ENCODE results near the gene GPR62. TPM values are rescaled to one million over a fixed set of nuclear protein-coding genes. Genes with fewer than 3 reads are reported as not detected.

The GPR62 gene, protein sequence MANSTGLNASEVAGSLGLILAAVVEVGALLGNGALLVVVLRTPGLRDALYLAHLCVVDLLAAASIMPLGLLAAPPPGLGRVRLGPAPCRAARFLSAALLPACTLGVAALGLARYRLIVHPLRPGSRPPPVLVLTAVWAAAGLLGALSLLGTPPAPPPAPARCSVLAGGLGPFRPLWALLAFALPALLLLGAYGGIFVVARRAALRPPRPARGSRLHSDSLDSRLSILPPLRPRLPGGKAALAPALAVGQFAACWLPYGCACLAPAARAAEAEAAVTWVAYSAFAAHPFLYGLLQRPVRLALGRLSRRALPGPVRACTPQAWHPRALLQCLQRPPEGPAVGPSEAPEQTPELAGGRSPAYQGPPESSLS
- total RNA-seq (under 1 TPM in 5 of 9 donors, not detected in 4; 0.13 to 0.27 (median 0.21) TPM), polyA plus RNA-seq (under 1 TPM; 0.06 to 0.11 TPM)
- long read RNA-seq, donor 1, partial matches to known transcripts = 0 of 1 reads
- long read RNA-seq, donor 1, other reads (novel, unspliced or antisense) = 0 of 1 reads
- long read RNA-seq, donor 2 = 0 reads
- long read RNA-seq, donor 3 = 0 reads

DNA sequence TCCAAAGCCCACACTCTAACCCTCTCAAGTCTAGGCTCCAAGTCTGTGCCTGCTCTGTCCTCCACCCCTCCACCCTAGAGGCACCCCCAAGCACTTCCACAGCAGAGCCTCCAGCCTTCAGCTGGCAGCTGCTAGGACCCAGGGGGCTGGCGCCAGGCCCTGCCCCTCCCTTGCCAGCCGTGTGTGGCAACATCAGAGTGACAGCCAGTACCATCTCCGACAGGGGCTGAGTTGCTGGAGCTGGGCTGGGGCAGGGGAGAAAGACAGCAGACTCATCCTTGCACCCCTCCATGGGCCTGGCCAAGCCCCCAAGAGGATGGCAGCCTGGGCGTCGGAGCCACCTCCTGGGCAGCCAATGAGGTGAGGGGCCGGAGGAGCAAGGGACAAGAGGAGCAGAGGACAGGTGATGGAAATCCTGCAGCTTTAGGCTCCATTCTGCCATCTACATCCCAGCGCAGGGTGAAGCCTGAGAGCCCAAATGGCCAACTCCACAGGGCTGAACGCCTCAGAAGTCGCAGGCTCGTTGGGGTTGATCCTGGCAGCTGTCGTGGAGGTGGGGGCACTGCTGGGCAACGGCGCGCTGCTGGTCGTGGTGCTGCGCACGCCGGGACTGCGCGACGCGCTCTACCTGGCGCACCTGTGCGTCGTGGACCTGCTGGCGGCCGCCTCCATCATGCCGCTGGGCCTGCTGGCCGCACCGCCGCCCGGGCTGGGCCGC, at the start of gene GPR62:
TSS of gene GPR62 (plus strand) at position 207 of the 718 bp plus-strand sequence. CDS start at position 479, 272 bp downstream.
- TF ChIP-seq, protein P1, sequence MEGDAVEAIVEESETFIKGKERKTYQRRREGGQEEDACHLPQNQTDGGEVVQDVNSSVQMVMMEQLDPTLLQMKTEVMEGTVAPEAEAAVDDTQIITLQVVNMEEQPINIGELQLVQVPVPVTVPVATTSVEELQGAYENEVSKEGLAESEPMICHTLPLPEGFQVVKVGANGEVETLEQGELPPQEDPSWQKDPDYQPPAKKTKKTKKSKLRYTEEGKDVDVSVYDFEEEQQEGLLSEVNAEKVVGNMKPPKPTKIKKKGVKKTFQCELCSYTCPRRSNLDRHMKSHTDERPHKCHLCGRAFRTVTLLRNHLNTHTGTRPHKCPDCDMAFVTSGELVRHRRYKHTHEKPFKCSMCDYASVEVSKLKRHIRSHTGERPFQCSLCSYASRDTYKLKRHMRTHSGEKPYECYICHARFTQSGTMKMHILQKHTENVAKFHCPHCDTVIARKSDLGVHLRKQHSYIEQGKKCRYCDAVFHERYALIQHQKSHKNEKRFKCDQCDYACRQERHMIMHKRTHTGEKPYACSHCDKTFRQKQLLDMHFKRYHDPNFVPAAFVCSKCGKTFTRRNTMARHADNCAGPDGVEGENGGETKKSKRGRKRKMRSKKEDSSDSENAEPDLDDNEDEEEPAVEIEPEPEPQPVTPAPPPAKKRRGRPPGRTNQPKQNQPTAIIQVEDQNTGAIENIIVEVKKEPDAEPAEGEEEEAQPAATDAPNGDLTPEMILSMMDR (IDR thresholded peaks at IDR 0.05) = no peak
- ATAC-seq (peak in 1 of 4 donors; percentile 5), DNase-seq (peak in 2 of 5 donors; percentile 25 to 30)
- Histone ChIP-seq H3K27me3 (peaks cover 0 to 21% (median 0%) of the 10 kb centered on the region in 9 donors), H3K36me3 (peaks cover 0 to 29% (median 18%) of the 10 kb centered on the region in 9 donors), H3K4me3 (peak within 1 kb of the TSS; percentile 9 to 62 (median 52)), H3K9me3 (no peaks in the 10 kb centered on the region), H3K4me1 (peaks cover 0 to 27% (median 11%) of the 10 kb centered on the region in 12 donors), H3K27ac (peak within 1 kb of the TSS; percentile 16 to 90 (median 79))
- intact Hi-C loops (cut with DNase I) = no loop called here
- WGBS, 4 donors = 22 to 58% (median 30%) methylated on average over 9 to 33 of the region's 33 CpGs

DNA sequence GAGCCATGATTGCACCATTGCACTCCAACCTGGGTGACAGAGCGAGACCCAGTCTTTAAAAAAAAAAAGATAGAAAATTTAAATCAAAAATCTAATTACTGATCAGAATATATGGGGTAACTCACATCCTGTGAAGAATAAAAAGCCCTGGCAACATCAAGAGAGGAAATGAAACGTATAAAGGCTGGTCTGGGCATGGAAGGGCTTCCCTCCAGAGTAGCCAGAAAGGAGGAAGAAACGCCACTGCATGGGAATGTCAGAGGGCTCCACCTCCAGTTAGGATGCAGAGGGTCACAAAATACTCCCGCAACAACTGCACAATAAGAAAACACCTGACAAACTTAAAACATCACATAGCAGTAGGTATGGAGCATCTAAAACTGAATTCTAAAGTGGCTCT, 47.2 kb upstream of the GPR62 start:
- H3K27ac ChIP-seq = no peak overlapping the region
- H3K4me1 ChIP-seq = no peaks in the 10 kb centered on the region
- ATAC-seq (no peak), DNase-seq (no peak)
- TF ChIP-seq POLR2A (IDR thresholded peaks at IDR 0.05) = no peak
- TF ChIP-seq, protein P1 (IDR thresholded peaks at IDR 0.05) = no peak
- 69 to 83% (median 74%) methylated on average over 4 of the region's 4 CpGs for WGBS, 4 donors
- H3K9me3 ChIP-seq = peaks cover 0 to 15% (median 0%) of the 10 kb centered on the region in 12 donors
- H3K36me3 ChIP-seq = no peaks in the 10 kb centered on the region
- intact Hi-C loops (cut with DNase I) = no loop called here
- peaks cover 0 to 5% (median 0%) of the 10 kb centered on the region in 9 donors for H3K27me3 ChIP-seq
- no peak overlapping the region for H3K4me3 ChIP-seq

DNA sequence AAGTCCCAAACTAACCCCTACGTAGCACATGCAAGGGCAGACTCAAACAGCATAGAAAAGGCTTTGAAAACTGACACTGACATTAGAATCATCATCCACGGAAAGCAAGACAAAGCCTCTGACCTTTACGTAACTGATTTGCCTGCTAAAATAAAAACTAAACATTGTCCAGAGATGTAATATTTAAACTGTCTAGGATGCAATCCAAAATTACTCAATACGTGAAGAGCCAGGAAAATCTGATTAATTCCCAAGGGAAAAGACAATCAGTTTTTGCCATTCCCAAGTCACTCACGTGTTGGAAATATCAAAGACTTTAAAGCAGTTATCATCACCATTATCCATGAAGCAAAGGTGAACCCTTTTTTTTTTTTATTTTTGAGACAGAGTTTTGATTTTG, 38.8 kb upstream of the GPR62 start:
- no peak for ATAC-seq
- no peak for TF ChIP-seq POLR2A (IDR thresholded peaks at IDR 0.05)
- TF ChIP-seq, protein P1 (IDR thresholded peaks at IDR 0.05) = no peak
- Histone ChIP-seq H3K9me3 (no peaks in the 10 kb centered on the region), H3K27me3 (no peaks in the 10 kb centered on the region), H3K36me3 (no peaks in the 10 kb centered on the region), H3K4me1 (no peaks in the 10 kb centered on the region), H3K4me3 (no peak overlapping the region), H3K27ac (no peak overlapping the region)
- DNase-seq = no peak
- intact Hi-C loops (cut with DNase I) = no loop called here
- 56 to 57% (median 57%) methylated on average over 5 of the region's 5 CpGs for WGBS, 4 donors

DNA sequence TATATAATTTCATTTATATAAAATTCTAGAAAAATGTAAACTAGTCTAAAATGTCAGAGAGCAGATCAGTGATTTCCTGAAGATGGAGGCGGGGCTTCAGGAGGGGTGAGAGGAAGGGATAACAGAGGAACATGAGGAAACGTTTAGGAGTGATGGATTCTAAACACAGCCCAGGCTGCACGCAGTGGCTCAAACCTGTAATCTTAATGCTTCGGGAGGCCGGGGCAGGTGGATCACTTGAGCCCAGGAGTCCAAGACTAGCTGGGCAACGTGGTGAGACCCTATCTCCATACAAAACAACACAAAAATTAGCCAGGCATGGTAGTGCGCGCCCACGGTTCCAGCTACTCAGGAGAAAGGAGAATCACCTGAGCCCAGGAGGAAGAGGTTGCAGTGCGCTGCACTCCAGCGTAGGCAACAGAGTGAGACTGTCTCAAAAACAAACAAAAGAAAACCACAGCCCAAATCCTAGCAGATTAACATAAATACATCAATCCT, 34.1 kb upstream of the GPR62 start:
- no peak overlapping the region for H3K27ac ChIP-seq
- no peaks in the 10 kb centered on the region for H3K36me3 ChIP-seq
- no peaks in the 10 kb centered on the region for H3K27me3 ChIP-seq
- ATAC-seq (no peak), DNase-seq (no peak)
- TF ChIP-seq, protein P1 (IDR thresholded peaks at IDR 0.05) = no peak
- 79 to 85% (median 81%) methylated on average over 11 of the region's 11 CpGs for WGBS, 4 donors
- H3K4me1 ChIP-seq = no peaks in the 10 kb centered on the region
- no peak overlapping the region for H3K4me3 ChIP-seq
- H3K9me3 ChIP-seq = no peaks in the 10 kb centered on the region
- intact Hi-C loops (cut with DNase I) = no loop called here
